A549 (cell line): ENCODE results near the gene ZFYVE27. TPM values are rescaled to one million over a fixed set of nuclear protein-coding genes. Genes with fewer than 3 reads are reported as not detected.

ENCODE experiments used
- ATAC-seq, 2 experiments: fragments of 200-7000 bp in 1 of 2; fragments of >200 bp in 1 of 2; cut with Nextera tagmentation in 1 of 2; cut with Tn5 transposase in 1 of 2; 3 replicates each; pipeline versions ENCODE4 v1.8.0 to v1.9.1; 2018 to 2020; ENCODE audit warnings: mild to moderate bottlenecking in 1 of 2, moderate library complexity in 1 of 2
- CTCF ChIA-PET: fragments of 300-600 bp; sonication (Branson Sonifier 250); formaldehyde crosslinking; extraction: SDS; loops from one replicate; lab custom pipeline; 2021; ENCODE audit warnings: antibody characterized with exemption, inconsistent platforms; lab: Yijun Ruan, JAX
- POLR2A ChIA-PET: fragments of 350-600 bp; formaldehyde crosslinking; extraction: SDS; loops from one replicate; lab custom pipeline; 2021; ENCODE audit warnings: antibody characterized with exemption, inconsistent platforms; lab: Yijun Ruan, JAX
- DNase-seq, 2 experiments: peaks; one replicate each; pipeline versions ENCODE4 v3.0.0 to v3.0.0-alpha.2; 2011 to 2016; ENCODE audit warnings: low read depth in 1 of 2, low spot score in 1 of 2
- FAIRE-seq: peaks from 2 replicates; lab custom pipeline; 2011; peaks lifted over from hg19 to GRCh38; lab: Jason Lieb, UNC
- H3K27ac ChIP-seq, 2 experiments: fragments of >200 bp; sonication (Bioruptor Twin); formaldehyde crosslinking; 3 replicates each; pipeline ENCODE4 v1.5.1; 2016 to 2017
- H3K4me1 ChIP-seq: fragments of >200 bp; sonication (Bioruptor Twin); formaldehyde crosslinking; 3 replicates; pipeline ENCODE4 v1.6.1; 2016
- H3K4me2 ChIP-seq: fragments of >200 bp; sonication (Bioruptor Twin); formaldehyde crosslinking; 3 replicates; pipeline ENCODE4 v1.6.1; 2016
- H3K4me3 ChIP-seq: fragments of >200 bp; sonication (Bioruptor Twin); formaldehyde crosslinking; 3 replicates; pipeline ENCODE4 v1.5.1; 2016
- H3K9me3 ChIP-seq: fragments of >200 bp; sonication (Bioruptor Twin); formaldehyde crosslinking; 3 replicates; pipeline ENCODE4 v1.6.1; 2016
- BHLHE40 ChIP-seq: IDR thresholded peaks from 2 replicates; pipeline ENCODE4 v1.6.1; 2012; ENCODE audit warnings: low read depth, low read length, inconsistent platforms
- EHF ChIP-seq: fragments of 250-450 bp; sonication (Bioruptor Pico); IDR thresholded peaks from 2 replicates; pipeline ENCODE4 v1.5.0; 2020; ENCODE audit warnings: mild to moderate bottlenecking
- FOSB ChIP-seq: fragments of 250-450 bp; sonication (Bioruptor Pico); IDR thresholded peaks from 2 replicates; pipeline ENCODE4 v1.5.0; 2020; ENCODE audit warnings: mild to moderate bottlenecking, moderate library complexity
- FOSL2 ChIP-seq, 2 experiments: fragments of 450-650 bp in 1 of 2; fragments of >200 bp in 1 of 2; sonication (Bioruptor Twin) in 1 of 2; formaldehyde crosslinking; IDR thresholded peaks; 2 replicates each; pipeline versions ENCODE4 v1.5.0 to v1.6.1; 2016 to 2020; ENCODE audit warnings: mild to moderate bottlenecking in 1 of 2, moderate library complexity in 1 of 2
- HOXA7 ChIP-seq: fragments of 250-450 bp; sonication (Bioruptor Pico); IDR thresholded peaks from 2 replicates; pipeline ENCODE4 v1.5.0; 2020; ENCODE audit warnings: mild to moderate bottlenecking, moderate library complexity
- HOXB5 ChIP-seq: fragments of 250-450 bp; sonication (Bioruptor Pico); IDR thresholded peaks from 2 replicates; pipeline ENCODE4 v1.5.0; 2020; ENCODE audit warnings: mild to moderate bottlenecking, moderate library complexity
- JUN ChIP-seq, 2 experiments: fragments of >200 bp; sonication (Bioruptor Twin); formaldehyde crosslinking; IDR thresholded peaks; 2 replicates in 1 of 2; 3 replicates in 1 of 2; pipeline ENCODE4 v1.6.1; 2016 to 2017
- JUNB ChIP-seq: fragments of >200 bp; sonication (Bioruptor Twin); formaldehyde crosslinking; IDR thresholded peaks from 2 replicates; pipeline ENCODE4 v1.6.1; 2016
- MAFK ChIP-seq: fragments of 450-650 bp; IDR thresholded peaks from 2 replicates; pipeline ENCODE4 v1.6.1; 2014; ENCODE audit not compliant: partially characterized antibody
- MAZ ChIP-seq: fragments of 150-350 bp; IDR thresholded peaks from 2 replicates; pipeline ENCODE4 v1.6.1; 2014; ENCODE audit warnings: antibody characterized with exemption, low read depth, low read length, borderline replicate concordance
- NR3C1 ChIP-seq: fragments of >200 bp; sonication (Bioruptor Twin); formaldehyde crosslinking; IDR thresholded peaks from 3 replicates; pipeline ENCODE4 v1.6.1; 2017
- RARB ChIP-seq: fragments of 250-450 bp; sonication (Bioruptor Pico); IDR thresholded peaks from 2 replicates; pipeline ENCODE4 v1.8.0; 2021; ENCODE audit warnings: mild to moderate bottlenecking, moderate library complexity
- RFX5 ChIP-seq: fragments of 450-650 bp; IDR thresholded peaks from 2 replicates; pipeline ENCODE4 v1.7.1; 2014; ENCODE audit warnings: antibody characterized with exemption, mild to moderate bottlenecking, moderate library complexity
- TP53 ChIP-seq: fragments of 250-450 bp; sonication (Bioruptor Pico); IDR thresholded peaks from 2 replicates; pipeline ENCODE4 v1.5.0; 2021; ENCODE audit warnings: mild to moderate bottlenecking, moderate library complexity
- ZFP36 ChIP-seq: fragments of 450-650 bp; IDR thresholded peaks from 2 replicates; pipeline ENCODE4 v1.6.1; 2014; ENCODE audit warnings: borderline replicate concordance; ENCODE audit not compliant: partially characterized antibody
- WGBS: methylation state at CpG from one replicate; pipeline ENCODE4 v1.1.6; 2017; ENCODE audit errors: missing lambda C conversion rate; 5-methylcytosine and 5-hydroxymethylcytosine counted together
- polyA plus RNA-seq, 4 experiments: library from polyadenylated mRNA; depleted of rRNA in 3 of 4; stranded (reverse); fragments of >200 nt; fragmentation: RNase III in 1 of 4; extraction: RNeasy Plus Mini Kit Qiagen cat#74134 plus additional on column Dnase treatment in 1 of 4; gene quantifications; 2 replicates in 3 of 4; 3 replicates in 1 of 4; pipeline ENCODE4 v1.2.3, GENCODE V29; 2011 to 2017
- TF ChIP-seq, protein P1 (sequence below): fragments of 150-350 bp; IDR thresholded peaks from 2 replicates; pipeline ENCODE4 v1.6.1; 2014; ENCODE audit warnings: low read depth, mild to moderate bottlenecking, low read length

ZFYVE27 gene
- polyA plus RNA-seq, 2 of the 4 experiments (the other 2 are of a cell fraction) = 17.1 to 20.1 TPM

DNA sequence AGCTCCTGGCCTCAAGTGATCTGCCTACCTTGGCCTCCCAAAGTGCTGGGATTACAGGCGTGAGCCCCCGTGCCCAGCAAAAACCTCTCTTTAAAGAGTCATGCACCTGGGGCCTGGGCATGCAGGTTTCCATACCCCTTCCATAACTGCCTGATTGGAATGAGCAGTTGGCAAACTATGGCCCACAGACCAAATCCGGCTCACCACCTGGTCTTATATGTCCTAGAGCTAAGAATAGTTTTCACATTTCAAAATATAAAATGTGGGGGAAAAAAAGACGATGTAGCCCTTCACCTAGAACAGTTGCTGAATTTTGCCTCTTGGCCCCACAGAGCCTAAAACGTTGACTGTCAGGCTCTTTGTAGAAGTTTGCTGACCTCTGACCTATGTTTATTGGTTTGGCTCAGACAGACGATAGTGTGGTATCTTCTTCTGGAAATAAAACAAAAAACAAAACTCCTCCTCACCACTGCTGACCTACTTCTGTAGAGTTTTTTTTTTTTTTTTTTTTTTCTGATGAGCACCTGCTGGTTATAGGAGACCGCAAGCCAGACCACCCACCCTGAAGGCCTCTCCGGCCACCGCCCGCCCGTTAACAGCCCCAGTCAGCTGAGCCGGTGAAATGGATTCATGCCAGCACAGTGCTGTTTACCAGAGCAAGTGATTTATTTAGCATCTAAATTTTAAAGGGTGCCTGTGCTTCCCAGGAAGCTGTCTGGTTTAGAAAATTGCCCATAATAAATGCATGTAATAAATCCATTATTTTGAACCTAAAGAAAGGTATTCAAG lies 68.4 kb downstream of the ZFYVE27 start:
- peaks cover 2% of the 10 kb centered on the region for H3K4me1 ChIP-seq
- CTCF ChIA-PET = interaction anchor here (0.9 to 3.9 kb wide), 2 partner anchors 13 to 19 kb away, joined by 3 to 29 read pairs; no protein-coding TSS in a partner anchor
- DNase-seq = no peak
- no peak overlapping the region for H3K27ac ChIP-seq
- H3K4me3 ChIP-seq = no peak overlapping the region
- POLR2A ChIA-PET = no interaction called here
- H3K4me2 ChIP-seq = no peak overlapping the region
- 82% methylated on average over 12 of the region's 12 CpGs for WGBS
- no peak for FAIRE-seq
- no peak for ATAC-seq
- no peaks in the 10 kb centered on the region for H3K9me3 ChIP-seq
- TF ChIP-seq JUN (IDR thresholded peaks at IDR 0.05) = no peak
- no peak for TF ChIP-seq MAFK
- TF ChIP-seq BHLHE40 = no peak

DNA sequence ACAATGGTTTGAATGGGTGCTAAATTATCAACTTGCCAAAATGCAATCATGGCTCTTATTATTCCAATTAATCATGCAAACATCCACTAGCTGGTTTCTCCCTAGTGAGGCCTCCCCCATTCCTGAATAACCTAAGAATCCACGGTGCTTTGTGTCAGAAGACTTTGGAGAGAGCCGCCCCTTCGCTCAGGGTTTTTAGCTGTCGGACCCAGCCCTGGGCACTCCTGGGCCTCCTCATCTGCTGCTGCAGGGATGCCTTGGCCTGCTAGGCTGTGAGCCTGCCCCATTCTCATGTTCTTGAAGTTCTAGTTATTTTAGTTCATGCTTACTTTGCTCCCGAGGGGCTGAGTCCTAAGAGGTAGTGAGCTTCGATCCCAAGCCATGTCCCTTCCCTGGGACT lies 69.0 kb downstream of the ZFYVE27 start:
- CTCF ChIA-PET = interaction anchor here (0.9 to 3.9 kb wide), 3 partner anchors 10 to 18 kb away, joined by 3 to 29 read pairs (median 3); no protein-coding TSS in a partner anchor
- Histone ChIP-seq H3K4me2 (no peak overlapping the region), H3K4me3 (no peak overlapping the region)
- ATAC-seq (no peak), DNase-seq (no peak)
- TF ChIP-seq, protein P1, sequence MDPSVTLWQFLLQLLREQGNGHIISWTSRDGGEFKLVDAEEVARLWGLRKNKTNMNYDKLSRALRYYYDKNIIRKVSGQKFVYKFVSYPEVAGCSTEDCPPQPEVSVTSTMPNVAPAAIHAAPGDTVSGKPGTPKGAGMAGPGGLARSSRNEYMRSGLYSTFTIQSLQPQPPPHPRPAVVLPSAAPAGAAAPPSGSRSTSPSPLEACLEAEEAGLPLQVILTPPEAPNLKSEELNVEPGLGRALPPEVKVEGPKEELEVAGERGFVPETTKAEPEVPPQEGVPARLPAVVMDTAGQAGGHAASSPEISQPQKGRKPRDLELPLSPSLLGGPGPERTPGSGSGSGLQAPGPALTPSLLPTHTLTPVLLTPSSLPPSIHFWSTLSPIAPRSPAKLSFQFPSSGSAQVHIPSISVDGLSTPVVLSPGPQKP = no peak
- TF ChIP-seq TP53 (no peak), BHLHE40 (no peak), FOSB (no peak), ZFP36 (no peak), RARB (no peak), NR3C1 (no peak), MAZ (no peak), HOXB5 (CRISPR knock-in tag) (no peak), HOXA7 (no peak), RFX5 (no peak), JUNB (no peak)
- TF ChIP-seq, all 56 proteins: peak for 0
- POLR2A ChIA-PET = no interaction called here
- Histone ChIP-seq H3K9me3 (no peaks in the 10 kb centered on the region), H3K4me1 (peaks cover 8% of the 10 kb centered on the region), H3K27ac (no peak overlapping the region)
- WGBS = 82% methylated on average over 6 of the region's 6 CpGs
- FAIRE-seq = no peak

DNA sequence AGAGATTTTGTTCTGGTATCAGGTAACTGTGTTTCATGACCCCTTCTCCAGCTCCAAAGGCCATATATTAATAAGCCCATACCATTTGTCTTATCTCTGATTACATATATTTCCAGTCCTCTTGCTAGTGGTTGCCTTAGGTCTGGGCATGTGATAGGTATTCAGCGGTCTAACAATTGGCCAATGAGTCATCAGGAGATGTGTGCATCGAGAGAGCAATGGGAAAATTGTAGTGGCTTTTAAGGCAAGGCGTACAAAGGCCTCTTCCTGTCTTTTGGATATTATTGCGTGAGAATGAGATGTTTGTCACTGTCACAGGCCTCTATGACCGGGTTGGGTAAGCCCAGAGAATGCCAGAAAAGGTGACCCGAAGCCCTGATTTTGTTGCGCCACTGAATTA lies 73.5 kb downstream of the ZFYVE27 start:
- peak in 1 of 2 experiments; percentile 22; a peak in 1 of 6 replicates for ATAC-seq
- ChIA-PET POLR2A (no interaction called here), CTCF (interaction anchor here (1.7 to 6.9 kb wide), 3 partner anchors 9 to 59 kb away, joined by 4 to 62 read pairs (median 24); no protein-coding TSS in a partner anchor)
- no peak overlapping the region; the same call in 2 of the 3 replicates for H3K4me2 ChIP-seq
- WGBS = 51% methylated on average over 7 of the region's 7 CpGs
- peaks cover 34% of the 10 kb centered on the region for H3K4me1 ChIP-seq
- TF ChIP-seq FOSL2 (IDR thresholded peaks at IDR 0.05) (no peak), FOSL2 (CRISPR knock-in tag; IDR thresholded peaks at IDR 0.05) (peak; percentile 34; the same call in 1 of the 2 replicates), EHF (CRISPR knock-in tag) (no peak), TP53 (no peak)
- TF ChIP-seq, protein P1 = no peak
- no peak overlapping the region for H3K4me3 ChIP-seq
- DNase-seq = no peak
- H3K9me3 ChIP-seq = no peaks in the 10 kb centered on the region
- no peak for FAIRE-seq
- H3K27ac ChIP-seq = peak overlapping the region; percentile 12 to 89; a peak in 4 of 6 replicates

Other genes starting within 250 kb of the ZFYVE27 start
- gene MMS19, start 238.7 kb upstream of the ZFYVE27 start, polyA plus RNA-seq (2011; rRNA removed) = 65.6 and 83.4 TPM in 2 replicates
- gene MMS19, start 238.7 kb upstream of the ZFYVE27 start, polyA plus RNA-seq (2017; fragmentation: RNase III; extraction: RNeasy Plus Mini Kit Qiagen cat#74134 plus additional on column Dnase treatment) = 56.3 to 60.6 TPM (median 60.4 TPM) in 3 replicates
- 4.8 and 5.9 TPM in 2 replicates for gene UBTD1, start 238.2 kb upstream of the ZFYVE27 start, polyA plus RNA-seq (2011; rRNA removed)
- gene UBTD1, start 238.2 kb upstream of the ZFYVE27 start, polyA plus RNA-seq (2017; fragmentation: RNase III; extraction: RNeasy Plus Mini Kit Qiagen cat#74134 plus additional on column Dnase treatment) = 9.1 to 11.6 TPM (median 10.4 TPM) in 3 replicates
- 0.90 and 1.5 TPM in 2 replicates for gene ANKRD2, start 164.3 kb upstream of the ZFYVE27 start, polyA plus RNA-seq (2011; rRNA removed)
- 4.7 to 8.4 TPM (median 5.8 TPM) in 3 replicates for gene ANKRD2, start 164.3 kb upstream of the ZFYVE27 start, polyA plus RNA-seq (2017; fragmentation: RNase III; extraction: RNeasy Plus Mini Kit Qiagen cat#74134 plus additional on column Dnase treatment)
- 2.0 TPM in 2 replicates for gene HOGA1, start 152.7 kb upstream of the ZFYVE27 start, polyA plus RNA-seq (2011; rRNA removed)
- gene HOGA1, start 152.7 kb upstream of the ZFYVE27 start, polyA plus RNA-seq (2017; fragmentation: RNase III; extraction: RNeasy Plus Mini Kit Qiagen cat#74134 plus additional on column Dnase treatment) = 3.1 to 3.5 TPM (median 3.1 TPM) in 3 replicates
- 0.12 TPM in 1 of 2 replicates, not detected in the other for gene C10orf62, start 147.4 kb upstream of the ZFYVE27 start, polyA plus RNA-seq (2011; rRNA removed)
- gene C10orf62, start 147.4 kb upstream of the ZFYVE27 start, polyA plus RNA-seq (2017; fragmentation: RNase III; extraction: RNeasy Plus Mini Kit Qiagen cat#74134 plus additional on column Dnase treatment) = 0.10 TPM in 1 of 3 replicates, not detected in the others
- gene MORN4, start 103.6 kb upstream of the ZFYVE27 start, polyA plus RNA-seq (2011; rRNA removed) = 13.8 and 14.2 TPM in 2 replicates
- 8.3 to 10.9 TPM (median 8.9 TPM) in 3 replicates for gene MORN4, start 103.6 kb upstream of the ZFYVE27 start, polyA plus RNA-seq (2017; fragmentation: RNase III; extraction: RNeasy Plus Mini Kit Qiagen cat#74134 plus additional on column Dnase treatment)
- 16.6 and 18.8 TPM in 2 replicates for gene PI4K2A, start 96.5 kb upstream of the ZFYVE27 start, polyA plus RNA-seq (2011; rRNA removed)
- 14.1 to 16.6 TPM (median 14.8 TPM) in 3 replicates for gene PI4K2A, start 96.5 kb upstream of the ZFYVE27 start, polyA plus RNA-seq (2017; fragmentation: RNase III; extraction: RNeasy Plus Mini Kit Qiagen cat#74134 plus additional on column Dnase treatment)
- 48.7 and 64.1 TPM in 2 replicates for gene AVPI1, start 49.9 kb upstream of the ZFYVE27 start, polyA plus RNA-seq (2011; rRNA removed)
- 58.4 to 72.3 TPM (median 70.3 TPM) in 3 replicates for gene AVPI1, start 49.9 kb upstream of the ZFYVE27 start, polyA plus RNA-seq (2017; fragmentation: RNase III; extraction: RNeasy Plus Mini Kit Qiagen cat#74134 plus additional on column Dnase treatment)
- gene MARVELD1, start 23.4 kb upstream of the ZFYVE27 start, polyA plus RNA-seq (2011; rRNA removed) = 29.1 and 30.9 TPM in 2 replicates
- gene MARVELD1, start 23.4 kb upstream of the ZFYVE27 start, polyA plus RNA-seq (2017; fragmentation: RNase III; extraction: RNeasy Plus Mini Kit Qiagen cat#74134 plus additional on column Dnase treatment) = 27.4 to 31.7 TPM (median 31.3 TPM) in 3 replicates
- 0.50 and 0.79 TPM in 2 replicates for gene SFRP5, start 34.9 kb downstream of the ZFYVE27 start, polyA plus RNA-seq (2011; rRNA removed)
- 0.83 to 1.3 TPM (median 1.2 TPM) in 3 replicates for gene SFRP5, start 34.9 kb downstream of the ZFYVE27 start, polyA plus RNA-seq (2017; fragmentation: RNase III; extraction: RNeasy Plus Mini Kit Qiagen cat#74134 plus additional on column Dnase treatment)
- 0.62 and 1.1 TPM in 2 replicates for gene GOLGA7B, start 112.7 kb downstream of the ZFYVE27 start, polyA plus RNA-seq (2011; rRNA removed)
- 0.98 to 1.5 TPM (median 1.4 TPM) in 3 replicates for gene GOLGA7B, start 112.7 kb downstream of the ZFYVE27 start, polyA plus RNA-seq (2017; fragmentation: RNase III; extraction: RNeasy Plus Mini Kit Qiagen cat#74134 plus additional on column Dnase treatment)